Medulla oblongata (tissue), 1 donor: ENCODE results near the gene CARMIL1.
"Not testable (repeated sequence)": the region's sequence is repeated elsewhere in the genome, so short reads cannot be mapped to it uniquely, and the experiment has no call there.

ENCODE experiments used
- DNase-seq: peaks from one replicate; pipeline ENCODE4 v3.0.0-alpha.2; 2015; ENCODE audit errors: extremely low spot score

CARMIL1 gene

DNA sequence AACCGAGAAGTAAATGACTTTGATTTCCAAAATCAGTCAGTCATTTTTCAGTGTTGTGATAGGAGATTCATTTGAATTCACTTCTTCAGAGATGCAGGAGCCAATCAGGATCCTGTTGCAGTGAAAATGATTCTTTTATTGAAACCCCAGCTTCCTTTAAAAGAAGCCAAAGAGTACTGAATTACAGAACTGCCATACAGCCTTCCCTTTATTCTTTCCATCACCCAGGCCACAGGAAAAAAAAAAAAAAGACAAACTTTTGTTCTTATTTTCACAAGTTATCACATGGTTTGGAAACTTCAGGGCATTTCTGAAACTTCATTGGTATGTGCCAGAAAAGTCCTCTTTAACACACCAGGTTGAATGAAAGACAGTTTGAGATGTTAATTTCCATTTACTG, 1.8 kb upstream of the CARMIL1 start:
- DNase-seq: peak; percentile 29

- no peak for DNase-seq
Observed at GRCh38 chr6:25277857-25278256, 1.3 kb upstream of the CARMIL1 start.

DNA sequence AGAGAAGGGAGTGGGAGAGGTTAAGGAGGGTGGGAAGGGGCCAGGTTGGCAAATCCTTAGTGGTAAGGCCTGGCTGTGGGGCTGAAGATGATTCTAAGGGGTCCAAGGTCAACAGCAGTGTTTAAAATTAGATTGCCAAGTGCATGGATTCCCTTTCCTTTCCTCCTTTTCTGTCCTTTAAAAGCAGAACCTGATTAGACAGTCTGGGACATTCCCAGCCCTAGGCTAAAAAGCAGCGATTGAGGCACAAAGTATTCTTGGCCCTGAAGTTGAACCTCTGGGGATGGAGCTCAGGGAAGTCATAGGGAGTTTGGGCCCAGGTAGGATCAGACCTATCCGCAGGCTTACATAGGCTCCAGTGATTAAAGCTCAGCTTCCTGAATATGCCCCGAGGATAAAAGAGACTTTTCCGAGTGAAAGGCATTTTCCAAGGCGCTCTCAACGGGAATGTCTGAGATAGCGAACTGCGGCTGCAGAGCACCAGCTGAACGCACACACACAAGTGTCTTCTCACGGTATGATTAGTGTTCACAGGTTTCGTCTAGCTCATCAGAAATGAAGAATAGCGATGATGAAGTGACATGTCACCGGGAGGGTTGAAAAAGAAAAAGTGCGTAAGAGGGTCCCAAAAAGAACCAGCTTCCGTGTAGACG, 787 bp upstream of the CARMIL1 start:
- DNase-seq: no peak

GRCh38 chr6:25279748-25280343, 672 bp downstream of the CARMIL1 start:
- DNase-seq: no peak

- no peak for DNase-seq
Observed at GRCh38 chr6:25280344-25281074, 1.3 kb downstream of the CARMIL1 start.

- DNase-seq: no peak
Observed at GRCh38 chr6:25286891-25287290, 7.7 kb downstream of the CARMIL1 start.

GRCh38 chr6:25287941-25288340, 8.8 kb downstream of the CARMIL1 start:
- no peak for DNase-seq

DNA sequence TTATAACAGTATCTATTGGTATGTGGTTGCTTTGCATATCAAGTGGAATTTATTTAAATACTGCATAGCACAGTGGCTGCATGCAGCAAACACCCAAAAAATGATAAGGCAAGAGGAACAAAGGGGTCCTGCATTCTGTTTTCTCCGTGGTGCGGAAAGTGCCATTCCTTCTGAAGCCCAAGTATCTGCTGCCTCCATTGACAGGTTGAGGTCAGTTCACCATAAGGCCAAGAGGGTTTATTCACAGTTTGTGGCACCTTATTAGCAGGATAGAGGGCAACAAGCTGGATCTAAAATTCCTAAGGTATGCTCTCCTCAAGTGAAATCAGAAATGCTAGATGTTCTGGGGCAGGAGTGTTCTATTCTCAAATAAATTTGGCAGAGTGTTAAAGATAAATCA, 9.3 kb downstream of the CARMIL1 start:
- no peak for DNase-seq

DNA sequence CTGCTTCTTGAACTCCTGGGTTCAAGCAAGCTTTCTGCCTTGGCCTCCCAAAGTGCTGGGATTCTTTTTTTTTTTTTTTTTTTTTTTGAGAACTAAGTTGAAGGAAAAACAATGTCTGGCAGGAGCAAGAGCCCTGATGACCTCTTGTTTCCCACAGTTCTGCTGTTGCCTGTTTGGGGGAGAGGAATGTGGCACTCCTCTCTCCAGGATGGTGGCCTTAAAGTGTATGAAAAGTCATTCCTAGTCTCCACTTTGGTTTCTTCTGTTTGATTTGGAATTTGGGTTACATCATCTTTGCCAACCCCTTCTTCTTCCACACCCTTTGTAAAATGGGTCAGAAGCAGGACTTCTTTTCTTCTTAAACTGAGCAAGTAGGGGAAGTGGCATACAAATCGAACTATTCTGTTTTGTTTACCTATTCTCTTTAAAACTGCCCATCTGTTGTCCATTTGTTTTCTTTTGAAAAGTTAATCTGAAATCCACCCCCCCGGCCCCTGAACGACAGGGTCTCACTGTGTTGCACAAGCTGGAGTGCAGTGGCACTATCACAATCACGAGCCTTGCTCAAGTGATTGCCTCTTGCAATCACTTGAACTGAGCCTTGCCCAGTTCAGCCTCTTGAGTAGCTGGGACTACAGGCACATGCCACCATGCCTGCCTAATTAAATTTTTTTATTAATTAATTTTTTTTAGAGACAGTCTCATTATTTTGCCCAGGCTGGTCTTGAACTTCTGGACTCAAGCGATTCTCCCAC, 11.3 kb downstream of the CARMIL1 start:
- DNase-seq: no peak

DNA sequence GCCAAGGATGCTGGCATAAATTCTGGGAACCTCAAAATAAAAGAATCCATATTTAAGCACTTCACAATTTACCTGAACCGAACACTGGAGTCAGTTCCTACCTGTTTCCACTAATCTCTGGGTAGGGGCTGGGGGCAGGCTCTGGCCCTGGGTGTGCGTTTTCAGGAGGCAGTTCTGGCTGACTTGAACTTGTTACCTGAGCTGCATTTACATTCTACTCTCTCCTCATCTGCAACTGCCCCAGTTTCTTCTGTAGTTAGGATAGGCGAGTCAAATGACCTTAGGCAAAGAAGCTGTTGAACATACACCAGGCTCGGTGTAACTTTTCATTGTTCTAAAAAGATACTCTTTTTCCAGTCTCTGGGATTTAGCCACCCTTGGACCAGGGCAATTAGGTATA, 13.2 kb downstream of the CARMIL1 start:
- no peak for DNase-seq

DNA sequence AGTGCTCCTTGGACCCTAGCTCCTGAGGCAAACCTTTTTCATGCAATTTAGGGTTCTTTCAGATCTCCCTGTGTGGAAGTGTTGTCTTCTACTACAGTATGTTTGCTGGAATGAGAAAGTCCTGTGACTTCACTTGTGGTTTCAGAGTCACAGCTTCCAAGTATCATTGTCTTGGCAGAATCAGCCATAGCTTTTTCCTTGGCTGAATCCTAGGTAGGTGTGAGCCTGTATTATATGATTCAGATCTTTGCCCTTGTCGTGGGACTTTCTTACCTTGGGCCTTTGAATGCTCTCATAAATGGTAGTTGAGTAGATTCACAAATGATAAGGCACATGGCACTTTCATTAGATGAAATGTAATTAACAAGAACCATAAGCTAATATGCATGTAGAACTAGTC, 16.5 kb downstream of the CARMIL1 start:
- DNase-seq: no peak

DNA sequence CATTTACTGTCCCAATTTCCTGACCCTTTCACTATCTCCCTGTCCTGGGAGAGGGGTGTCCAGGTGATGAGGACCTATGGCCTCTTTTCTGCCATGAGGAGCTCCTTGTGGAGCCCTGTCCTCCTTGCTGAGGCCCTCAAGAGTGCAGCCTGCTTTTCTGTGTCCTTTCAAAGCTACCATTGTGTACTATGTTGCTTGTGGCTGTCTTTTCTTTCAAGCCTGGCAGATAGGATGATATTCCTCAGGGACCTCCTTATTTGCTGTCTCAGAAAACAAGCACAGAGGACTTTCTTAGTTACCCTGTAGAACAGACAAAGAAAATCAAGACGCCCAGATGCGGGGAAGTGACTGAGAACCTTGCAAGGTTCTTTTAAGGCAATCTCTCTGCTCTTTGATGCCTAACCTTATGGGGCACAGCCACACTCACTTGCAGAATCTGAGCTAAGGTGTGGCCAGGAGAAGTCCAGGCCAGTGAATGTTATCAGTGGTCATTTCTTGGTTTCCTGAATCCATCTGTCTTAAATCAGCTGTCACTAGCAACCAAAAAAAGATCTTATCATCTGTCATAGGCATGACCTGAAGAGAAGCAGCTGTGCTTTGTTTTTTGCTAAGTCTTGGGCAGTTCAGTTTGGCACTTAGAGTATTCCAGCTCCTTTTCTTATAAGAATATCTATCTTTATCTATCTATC, 17.2 kb downstream of the CARMIL1 start:
- no peak for DNase-seq

GRCh38 chr6:25297039-25297441, 17.9 kb downstream of the CARMIL1 start:
- DNase-seq: no peak

DNA sequence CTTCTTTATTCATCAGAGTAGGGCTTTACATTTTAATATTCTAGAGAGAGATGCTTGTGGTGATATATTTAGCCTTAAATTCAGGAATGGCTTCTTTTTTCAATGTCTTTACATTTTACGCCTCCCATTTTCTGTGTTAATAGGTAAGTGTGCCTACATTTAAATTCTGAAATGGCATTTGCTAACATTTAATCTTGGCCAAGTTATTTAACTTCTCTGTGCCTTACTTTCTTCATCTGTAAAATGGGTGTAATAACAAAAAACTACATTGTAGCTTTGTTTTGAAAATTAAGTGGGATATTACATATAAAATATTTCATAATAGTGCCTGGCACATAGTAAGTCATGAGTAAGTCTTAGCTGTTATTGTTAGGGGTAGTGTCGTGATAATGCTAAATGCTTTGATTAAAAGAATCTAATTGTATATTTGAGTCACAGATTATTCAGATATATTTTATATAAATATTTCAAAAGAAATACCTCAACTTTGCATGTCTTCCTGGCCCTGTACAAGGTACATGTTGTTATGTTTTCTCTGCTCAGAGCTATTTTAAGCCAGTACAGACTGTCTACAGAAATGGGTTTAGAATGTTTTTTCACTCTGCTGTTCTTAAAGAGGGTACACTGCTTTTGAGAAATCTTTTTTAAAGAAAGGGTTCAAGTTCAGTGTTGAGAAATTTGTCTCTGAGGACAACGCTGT, 18.8 kb downstream of the CARMIL1 start:
- no peak for DNase-seq

DNA sequence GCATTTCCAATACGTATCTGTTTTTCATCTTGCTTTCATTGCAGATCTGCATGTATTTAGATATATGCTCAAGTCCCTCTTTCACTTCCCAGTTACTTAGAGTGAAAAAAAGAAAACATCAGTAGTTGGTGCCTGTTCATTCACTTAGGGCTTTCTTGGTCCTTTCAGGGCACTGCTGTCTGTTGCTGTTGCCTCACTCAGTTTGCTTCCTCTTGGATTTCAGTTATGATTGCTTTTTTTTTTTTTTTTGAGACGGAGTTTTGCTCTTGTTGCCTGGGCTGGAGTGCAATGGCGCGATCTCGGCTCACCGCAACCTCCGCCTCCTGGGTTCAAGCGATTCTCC, 19.3 kb downstream of the CARMIL1 start:
- not testable (repeated sequence) for DNase-seq

- peak; percentile 38 for DNase-seq
Observed at GRCh38 chr6:25301362-25301761, 22.2 kb downstream of the CARMIL1 start.

DNA sequence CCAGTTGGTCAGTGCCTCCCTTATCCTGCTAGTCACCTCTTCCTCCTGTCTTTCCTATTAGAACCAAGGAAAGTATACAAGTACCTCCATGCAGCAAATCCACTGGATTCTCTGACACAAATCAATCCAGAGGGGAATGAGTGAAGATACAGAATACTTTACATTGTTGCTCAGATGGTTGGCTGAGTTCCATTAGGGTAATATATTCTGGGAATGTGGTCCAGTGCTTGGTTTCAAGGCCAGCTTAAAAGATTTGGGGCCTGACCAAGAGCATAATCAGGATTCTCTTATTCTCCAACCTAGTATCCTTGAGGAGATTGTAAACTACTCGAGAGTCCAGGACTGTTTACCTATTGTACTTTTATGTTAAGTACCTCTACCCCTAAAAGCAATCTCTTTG, 23.0 kb downstream of the CARMIL1 start:
- no peak for DNase-seq

DNA sequence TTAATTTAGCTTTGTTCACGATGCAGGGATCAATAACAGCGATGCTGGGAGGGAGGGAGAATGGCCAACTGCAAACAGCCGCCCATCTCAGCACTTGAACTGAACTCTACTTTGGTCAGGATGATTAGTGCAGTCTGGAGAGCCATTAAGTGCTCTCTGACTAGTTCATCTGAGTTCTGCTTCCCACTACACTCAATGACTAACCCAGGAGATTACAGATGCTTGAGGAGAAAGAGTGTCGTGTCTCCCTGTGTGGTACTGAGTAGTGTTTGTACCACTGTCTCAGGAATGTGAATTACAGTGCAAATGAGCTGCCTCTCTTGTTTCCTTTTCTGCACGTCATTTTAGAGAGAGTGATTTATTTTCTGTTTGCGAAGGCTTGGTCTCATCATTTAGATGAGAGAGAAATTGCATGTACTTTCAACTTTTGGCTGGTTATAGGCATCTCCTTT, 23.5 kb downstream of the CARMIL1 start:
- no peak for DNase-seq

DNA sequence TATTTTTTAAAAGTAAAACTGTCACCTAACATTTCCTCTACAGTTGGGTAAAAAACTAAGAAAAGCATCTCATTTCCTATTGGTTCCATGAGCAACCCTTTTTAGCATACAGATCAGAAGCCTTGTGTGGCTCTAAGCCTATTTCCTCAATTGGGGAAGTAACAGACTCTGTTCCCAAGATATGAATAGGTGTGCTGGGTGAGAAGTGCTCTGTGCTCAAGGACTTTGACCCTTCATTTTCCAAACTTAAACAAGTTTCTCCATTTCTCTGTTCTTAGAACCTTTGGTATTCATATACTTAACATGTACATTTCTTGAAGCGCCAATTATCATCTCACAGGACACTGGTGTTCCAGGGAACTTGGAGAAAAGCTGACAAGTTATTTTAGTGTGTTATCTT, 24.1 kb downstream of the CARMIL1 start:
- no peak for DNase-seq

DNA sequence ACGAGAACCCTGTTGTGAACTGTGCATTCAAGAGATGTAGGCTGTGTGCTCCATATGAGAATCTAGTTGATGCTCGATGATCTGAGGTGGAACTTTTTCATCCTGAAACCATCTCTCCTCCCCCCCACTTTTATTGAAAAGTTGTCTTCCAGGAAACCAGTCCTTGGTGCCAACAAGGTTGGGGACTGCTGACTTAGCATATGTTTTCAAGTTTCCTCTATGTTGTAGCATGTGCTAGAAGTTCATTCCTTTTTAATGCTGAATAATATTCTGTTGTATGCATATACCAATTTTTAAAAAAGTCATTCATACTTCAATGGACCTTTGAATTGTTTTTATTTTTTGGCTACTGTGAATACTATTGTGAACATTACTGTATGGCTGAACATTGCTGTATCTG, 27.2 kb downstream of the CARMIL1 start:
- DNase-seq: no peak

- DNase-seq: no peak
Observed at GRCh38 chr6:25307805-25308494, 28.8 kb downstream of the CARMIL1 start.
